DND-41 (cell line): Measurements from ENCODE around the gene CD81.

Experiments
- EZH2 ChIP-seq: IDR thresholded peaks from 3 replicates; pipeline ENCODE4 v1.6.1; 2012; ENCODE audit warnings: borderline replicate concordance, low read depth, mild to moderate bottlenecking, moderate library complexity, low read length, inconsistent platforms; ENCODE audit not compliant: severe bottlenecking
- TF ChIP-seq, protein P1 (sequence below): IDR thresholded peaks from 2 replicates; pipeline ENCODE4 v1.5.1; 2012; ENCODE audit warnings: borderline replicate concordance, low read length, moderate library complexity, mild to moderate bottlenecking; ENCODE audit not compliant: poor library complexity, severe bottlenecking; ENCODE audit errors: extremely low read depth

DNA sequence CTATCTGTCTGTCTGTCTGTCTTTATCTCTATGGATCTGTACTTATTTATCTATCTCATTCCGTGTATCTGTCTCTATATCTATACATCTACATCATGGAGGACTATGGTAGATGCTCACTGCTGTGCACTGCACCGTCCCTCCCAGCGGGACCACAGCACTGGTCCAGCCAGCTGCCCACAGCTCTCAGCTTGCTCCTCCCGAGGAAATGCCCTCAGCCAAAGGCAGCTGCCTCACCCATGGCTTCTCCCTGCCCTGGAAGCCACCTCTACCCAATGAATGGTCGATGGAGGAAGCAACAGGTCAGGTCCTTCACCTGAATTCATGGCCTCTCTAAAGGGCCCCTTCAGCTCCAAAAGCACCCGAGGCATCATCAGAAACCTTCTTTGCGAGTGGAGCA is 14.7 kb upstream of the CD81 start:
- TF ChIP-seq, protein P1, sequence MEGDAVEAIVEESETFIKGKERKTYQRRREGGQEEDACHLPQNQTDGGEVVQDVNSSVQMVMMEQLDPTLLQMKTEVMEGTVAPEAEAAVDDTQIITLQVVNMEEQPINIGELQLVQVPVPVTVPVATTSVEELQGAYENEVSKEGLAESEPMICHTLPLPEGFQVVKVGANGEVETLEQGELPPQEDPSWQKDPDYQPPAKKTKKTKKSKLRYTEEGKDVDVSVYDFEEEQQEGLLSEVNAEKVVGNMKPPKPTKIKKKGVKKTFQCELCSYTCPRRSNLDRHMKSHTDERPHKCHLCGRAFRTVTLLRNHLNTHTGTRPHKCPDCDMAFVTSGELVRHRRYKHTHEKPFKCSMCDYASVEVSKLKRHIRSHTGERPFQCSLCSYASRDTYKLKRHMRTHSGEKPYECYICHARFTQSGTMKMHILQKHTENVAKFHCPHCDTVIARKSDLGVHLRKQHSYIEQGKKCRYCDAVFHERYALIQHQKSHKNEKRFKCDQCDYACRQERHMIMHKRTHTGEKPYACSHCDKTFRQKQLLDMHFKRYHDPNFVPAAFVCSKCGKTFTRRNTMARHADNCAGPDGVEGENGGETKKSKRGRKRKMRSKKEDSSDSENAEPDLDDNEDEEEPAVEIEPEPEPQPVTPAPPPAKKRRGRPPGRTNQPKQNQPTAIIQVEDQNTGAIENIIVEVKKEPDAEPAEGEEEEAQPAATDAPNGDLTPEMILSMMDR = no peak
- no peak for TF ChIP-seq EZH2
